Measurements from ENCODE around the gene FGFRL1. TPM values are rescaled to one million over a fixed set of nuclear protein-coding genes. Genes with fewer than 3 reads are reported as not detected.

Gene FGFRL1
- total and polyA plus RNA-seq, 2 experiments from 2014 or later = 28.1 to 34.0 TPM

DNA sequence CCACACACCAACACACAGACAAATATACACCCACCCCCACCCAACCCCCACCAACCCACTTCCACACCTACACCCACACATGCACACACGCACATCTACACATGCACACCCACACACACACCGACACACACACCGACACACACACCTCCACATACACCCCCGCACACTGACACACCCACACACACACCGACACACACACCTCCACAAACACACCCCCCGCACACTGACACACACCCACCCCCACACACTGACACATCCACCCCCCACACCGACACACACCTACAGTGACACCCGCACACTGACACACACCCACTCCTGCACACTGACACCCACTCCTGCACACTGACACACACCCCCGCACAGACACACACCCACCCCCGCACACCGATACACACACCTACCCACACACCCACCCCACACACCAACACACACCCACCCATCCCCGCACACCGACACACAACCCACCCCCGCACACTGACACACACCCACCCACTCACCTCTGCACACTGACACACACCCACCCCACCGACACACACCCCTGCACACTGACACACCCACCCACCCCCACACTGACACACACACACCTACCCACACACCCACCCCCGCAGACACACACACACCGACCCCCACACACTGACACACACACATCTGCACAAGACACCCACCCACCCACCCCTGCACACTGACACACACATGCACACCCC lies 31.1 kb downstream of the FGFRL1 start:
- no peaks in the 10 kb centered on the region for H3K9me2 ChIP-seq (replicated peaks; ENCODE audit: insufficient read depth)
- H3K4me3 ChIP-seq = no peak overlapping the region
- no peak overlapping the region for H3K4me2 ChIP-seq
- H3K79me2 ChIP-seq = no peaks in the 10 kb centered on the region
- peaks cover 42% of the 10 kb centered on the region for H3K4me1 ChIP-seq (ENCODE audit: insufficient read depth)
- TF ChIP-seq EZH2phosphoT487 (IDR thresholded peaks at IDR 0.05; ENCODE audit: low read depth, severe bottlenecking, unreplicated experiment) (no peak), EZH2 (IDR thresholded peaks at IDR 0.05; ENCODE audit: borderline replicate concordance) (no peak)
- TF ChIP-seq, protein P1, sequence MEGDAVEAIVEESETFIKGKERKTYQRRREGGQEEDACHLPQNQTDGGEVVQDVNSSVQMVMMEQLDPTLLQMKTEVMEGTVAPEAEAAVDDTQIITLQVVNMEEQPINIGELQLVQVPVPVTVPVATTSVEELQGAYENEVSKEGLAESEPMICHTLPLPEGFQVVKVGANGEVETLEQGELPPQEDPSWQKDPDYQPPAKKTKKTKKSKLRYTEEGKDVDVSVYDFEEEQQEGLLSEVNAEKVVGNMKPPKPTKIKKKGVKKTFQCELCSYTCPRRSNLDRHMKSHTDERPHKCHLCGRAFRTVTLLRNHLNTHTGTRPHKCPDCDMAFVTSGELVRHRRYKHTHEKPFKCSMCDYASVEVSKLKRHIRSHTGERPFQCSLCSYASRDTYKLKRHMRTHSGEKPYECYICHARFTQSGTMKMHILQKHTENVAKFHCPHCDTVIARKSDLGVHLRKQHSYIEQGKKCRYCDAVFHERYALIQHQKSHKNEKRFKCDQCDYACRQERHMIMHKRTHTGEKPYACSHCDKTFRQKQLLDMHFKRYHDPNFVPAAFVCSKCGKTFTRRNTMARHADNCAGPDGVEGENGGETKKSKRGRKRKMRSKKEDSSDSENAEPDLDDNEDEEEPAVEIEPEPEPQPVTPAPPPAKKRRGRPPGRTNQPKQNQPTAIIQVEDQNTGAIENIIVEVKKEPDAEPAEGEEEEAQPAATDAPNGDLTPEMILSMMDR (IDR thresholded peaks at IDR 0.05; ENCODE audit: poor library complexity) = no peak
- no peak for DNase-seq (ENCODE audit: low spot score)
- H2AFZ ChIP-seq = no peak overlapping the region
- no peaks in the 10 kb centered on the region for H3K9me3 ChIP-seq (ENCODE audit: low read depth)
- no peaks in the 10 kb centered on the region for H3K27me3 ChIP-seq
- no peaks in the 10 kb centered on the region for H4K20me1 ChIP-seq (ENCODE audit: insufficient read depth, poor library complexity, severe bottlenecking)
- WGBS (ENCODE audit: low lambda C conversion rate, missing lambda C conversion rate) = no CpG with 5 or more reads among the region's 17 CpGs
- H3K36me3 ChIP-seq (replicated peaks; ENCODE audit: insufficient read depth, low read depth) = no peaks in the 10 kb centered on the region
- no peak overlapping the region for H3K27ac ChIP-seq

DNA sequence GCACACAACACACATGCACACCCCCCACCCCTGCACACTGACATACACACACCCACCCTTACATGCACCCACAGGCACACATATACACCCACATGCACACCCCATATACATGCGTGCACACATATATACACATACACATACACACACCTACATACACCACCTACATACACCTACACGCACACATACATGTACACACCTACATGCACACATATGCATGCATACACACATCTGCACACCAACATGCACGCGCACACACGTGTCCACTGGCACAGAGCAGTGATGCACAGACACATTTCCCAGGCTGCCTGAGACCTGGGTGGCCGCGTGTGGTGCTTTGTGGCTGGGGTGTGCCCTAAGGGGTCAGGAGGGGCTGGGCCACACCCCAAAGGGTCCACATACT lies 31.7 kb downstream of the FGFRL1 start:
- WGBS (ENCODE audit: low lambda C conversion rate, missing lambda C conversion rate) = 69% methylated on average over 7 of the region's 7 CpGs
- no peak for DNase-seq (ENCODE audit: low spot score)
- Histone ChIP-seq H3K27me3 (no peaks in the 10 kb centered on the region), H4K20me1 (ENCODE audit: insufficient read depth, poor library complexity, severe bottlenecking) (no peaks in the 10 kb centered on the region), H3K27ac (peak overlapping the region; percentile 56), H3K4me2 (peak overlapping the region; percentile 45), H3K36me3 (replicated peaks; ENCODE audit: insufficient read depth, low read depth) (no peaks in the 10 kb centered on the region), H2AFZ (no peak overlapping the region), H3K4me1 (ENCODE audit: insufficient read depth) (peaks cover 42% of the 10 kb centered on the region), H3K9me2 (replicated peaks; ENCODE audit: insufficient read depth) (no peaks in the 10 kb centered on the region), H3K4me3 (no peak overlapping the region), H3K79me2 (no peaks in the 10 kb centered on the region), H3K9me3 (ENCODE audit: low read depth) (no peaks in the 10 kb centered on the region)
- TF ChIP-seq EZH2 (IDR thresholded peaks at IDR 0.05; ENCODE audit: borderline replicate concordance) (no peak), EZH2phosphoT487 (IDR thresholded peaks at IDR 0.05; ENCODE audit: low read depth, severe bottlenecking, unreplicated experiment) (no peak)
- TF ChIP-seq, protein P1 (IDR thresholded peaks at IDR 0.05; ENCODE audit: poor library complexity) = no peak

DNA sequence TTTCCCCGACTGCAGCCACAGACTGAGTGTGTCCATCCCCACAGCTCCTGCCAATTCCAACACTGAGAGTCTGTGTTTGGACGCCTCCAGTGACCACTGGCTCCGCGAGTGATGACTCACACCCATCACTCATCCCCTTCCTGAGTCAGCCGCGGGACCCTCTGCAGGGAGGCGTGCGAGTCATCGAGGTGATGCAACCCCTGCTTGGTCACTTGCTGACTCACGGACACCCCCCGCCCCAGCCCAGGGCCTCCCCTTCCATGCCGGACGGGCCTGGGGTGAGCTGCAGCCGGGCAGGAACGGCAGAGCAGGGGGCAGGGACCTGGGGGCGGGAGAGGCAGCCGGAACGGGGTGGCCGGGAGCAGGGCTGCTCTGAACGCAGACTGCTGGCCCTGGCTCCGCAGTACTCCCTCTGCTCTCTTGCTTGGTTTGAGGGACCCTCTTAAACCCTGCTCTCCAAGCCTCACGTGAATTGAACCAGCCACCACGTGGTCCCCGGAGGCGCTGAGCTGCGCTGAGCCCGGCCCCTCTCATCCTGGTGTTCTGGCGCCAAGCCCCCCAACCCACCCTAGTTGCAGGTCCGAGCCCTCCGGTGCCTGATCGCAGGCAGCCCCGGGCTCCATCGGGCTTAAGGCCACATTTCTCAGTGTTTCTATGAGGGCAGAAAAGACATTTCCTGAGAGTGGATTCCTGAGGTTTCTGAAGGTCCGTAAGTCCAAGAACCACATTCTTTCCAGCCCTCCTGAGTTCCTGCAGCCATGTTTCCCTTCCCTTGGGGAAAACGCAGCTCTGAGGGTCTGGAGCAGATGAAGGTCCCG lies 32.4 kb downstream of the FGFRL1 start:
- TF ChIP-seq EZH2phosphoT487 (IDR thresholded peaks at IDR 0.05; ENCODE audit: low read depth, severe bottlenecking, unreplicated experiment) = no peak
- TF ChIP-seq, protein P1 (IDR thresholded peaks at IDR 0.05; ENCODE audit: poor library complexity) = no peak
- no peak for TF ChIP-seq EZH2 (IDR thresholded peaks at IDR 0.05; ENCODE audit: borderline replicate concordance)

More for the DNA sequence above, 32.4 kb downstream of the FGFRL1 start:
- H3K27me3 ChIP-seq = no peaks in the 10 kb centered on the region
- peak overlapping the region; percentile 89 for H3K27ac ChIP-seq
- no peaks in the 10 kb centered on the region for H3K36me3 ChIP-seq (replicated peaks; ENCODE audit: insufficient read depth, low read depth)
- no peaks in the 10 kb centered on the region for H3K79me2 ChIP-seq
- peak; percentile 96 for DNase-seq (ENCODE audit: low spot score)
- H3K4me2 ChIP-seq = peak overlapping the region; percentile 64
- 53% methylated on average over 20 of the region's 36 CpGs for WGBS (ENCODE audit: low lambda C conversion rate, missing lambda C conversion rate)
- no peaks in the 10 kb centered on the region for H4K20me1 ChIP-seq (ENCODE audit: insufficient read depth, poor library complexity, severe bottlenecking)
- no peaks in the 10 kb centered on the region for H3K9me3 ChIP-seq (ENCODE audit: low read depth)
- peak overlapping the region; percentile 31 for H2AFZ ChIP-seq
- no peaks in the 10 kb centered on the region for H3K9me2 ChIP-seq (replicated peaks; ENCODE audit: insufficient read depth)
- peaks cover 41% of the 10 kb centered on the region for H3K4me1 ChIP-seq (ENCODE audit: insufficient read depth)
- H3K4me3 ChIP-seq = no peak overlapping the region
